ENCODE measurements around the gene NMT1. TPM values are rescaled to one million over a fixed set of nuclear protein-coding genes. Genes with fewer than 3 reads are reported as not detected.
A peak's percentile ranks its signal among the peaks of the same experiment; 100 is the strongest.

NMT1 gene
- total and polyA plus RNA-seq, 7 experiments from 2014 or later, result 37.5 to 136 (median 84.2) TPM

DNA sequence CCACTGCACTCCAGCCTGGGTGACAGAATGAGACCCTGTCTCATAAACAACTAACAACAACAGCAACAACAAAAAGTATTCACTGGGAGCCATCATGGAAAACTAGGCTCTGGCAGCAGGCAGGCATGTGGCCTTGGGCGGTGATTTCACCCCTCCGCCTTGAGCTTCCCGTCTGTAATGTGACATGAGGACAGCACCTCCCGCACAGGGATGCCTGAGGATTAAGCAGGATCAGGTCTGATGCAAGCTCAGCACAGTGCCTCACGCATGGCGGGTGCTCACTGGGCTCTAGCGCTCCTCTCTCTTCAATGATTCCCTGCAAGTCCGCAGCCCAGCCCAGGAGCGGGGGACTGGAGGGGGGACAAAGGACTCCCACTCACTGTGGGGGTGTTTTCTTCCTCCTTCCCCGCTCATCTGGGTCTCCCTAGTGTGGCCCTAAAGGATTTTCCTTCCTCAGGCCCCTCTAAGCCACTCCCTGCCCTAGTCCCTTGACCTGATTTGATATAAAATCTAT, 68.4 kb downstream of the NMT1 start:
- POLR2A ChIA-PET, result interaction anchor here (13.3 kb wide), 1 partner anchor 19 kb away, joined by 232 read pairs; the partner anchor contains the start of gene HEXIM1
- Mint-ChIP-seq H3K4me1 (peaks cover 2 to 6% (median 5%) of the 10 kb centered on the region in 7 donors), H3K36me3 (no peaks in the 10 kb centered on the region), H3K4me3 (no peak overlapping the region), H3K27me3 (peaks cover 0 to 10% (median 0%) of the 10 kb centered on the region in 5 donors), H3K9me3 (no peaks in the 10 kb centered on the region), H3K27ac (no peak overlapping the region)
- no peaks in the 10 kb centered on the region for H3K4me1 ChIP-seq (ENCODE audit: control insufficient read depth in 2 of 2, insufficient read depth in 2 of 2, low read length in 2 of 2)
- no peaks in the 10 kb centered on the region for H3K27me3 ChIP-seq (ENCODE audit: control insufficient read depth in 2 of 2, insufficient read depth in 2 of 2, low read length in 2 of 2)
- no peak overlapping the region for H3K27ac ChIP-seq (ENCODE audit: low read depth, low read length)
- DNase-seq, result no peak
- no peak for ATAC-seq
- H3K36me3 ChIP-seq (ENCODE audit: control insufficient read depth in 2 of 3, insufficient read depth in 3 of 3, low read length in 3 of 3), result peaks cover 0 to 7% (median 0%) of the 10 kb centered on the region in 3 experiments
- H3K4me3 ChIP-seq (ENCODE audit: low read length), result no peak overlapping the region
- CTCF ChIA-PET, result interaction anchor here (2.3 kb wide), 1 partner anchor 69 kb away, joined by 7 read pairs; no protein-coding TSS in a partner anchor
- intact Hi-C loops (cut with micrococcal nuclease), result no loop called here
- no peaks in the 10 kb centered on the region for H3K9me3 ChIP-seq (ENCODE audit: control insufficient read depth in 2 of 3, low read length in 3 of 3)

DNA sequence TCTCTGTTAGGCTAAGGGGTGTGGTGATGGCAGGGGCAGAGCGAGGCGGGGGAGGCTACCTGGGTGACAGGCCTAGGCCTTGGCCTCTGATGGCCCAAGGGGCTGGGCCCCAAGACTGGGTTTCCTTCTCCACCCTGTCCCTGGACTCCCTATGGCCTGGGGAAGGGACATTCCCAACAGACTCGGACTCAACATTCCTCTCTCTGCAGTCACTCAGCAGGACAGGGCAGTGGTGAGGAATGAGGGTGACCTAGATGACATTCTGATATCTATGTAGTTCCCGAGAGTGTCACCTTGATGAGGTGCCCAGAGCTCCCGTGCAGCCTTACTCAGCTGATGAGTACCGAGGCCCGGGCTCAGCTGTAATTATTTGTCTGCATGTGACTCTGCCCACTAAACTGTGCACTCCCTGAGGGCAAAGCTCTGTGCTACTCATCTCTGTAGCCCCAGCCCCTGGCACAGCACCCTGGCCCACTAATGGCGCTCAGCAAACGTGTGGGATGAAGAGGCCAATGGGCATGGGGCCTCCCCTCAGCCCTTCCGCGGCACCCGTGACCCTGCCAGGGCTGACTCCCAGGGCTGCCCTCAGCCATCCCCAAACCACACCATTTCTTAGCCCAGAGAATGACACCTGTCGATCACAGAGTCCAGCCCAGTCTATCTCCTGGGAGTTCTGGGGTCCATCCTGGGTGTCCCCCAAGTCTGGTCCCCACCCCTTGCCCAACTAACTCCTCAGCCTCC, 69.0 kb downstream of the NMT1 start:
- no peak for DNase-seq
- Histone ChIP-seq H3K36me3 (ENCODE audit: control insufficient read depth in 2 of 3, insufficient read depth in 3 of 3, low read length in 3 of 3) (peaks cover 0 to 7% (median 0%) of the 10 kb centered on the region in 3 experiments), H3K27ac (ENCODE audit: low read depth, low read length) (no peak overlapping the region), H3K9me3 (ENCODE audit: control insufficient read depth in 2 of 3, low read length in 3 of 3) (no peaks in the 10 kb centered on the region), H3K27me3 (ENCODE audit: control insufficient read depth in 2 of 2, insufficient read depth in 2 of 2, low read length in 2 of 2) (no peaks in the 10 kb centered on the region), H3K4me1 (ENCODE audit: control insufficient read depth in 2 of 2, insufficient read depth in 2 of 2, low read length in 2 of 2) (no peaks in the 10 kb centered on the region), H3K4me3 (ENCODE audit: low read length) (no peak overlapping the region)
- H3K36me3 Mint-ChIP-seq, result no peaks in the 10 kb centered on the region
- ATAC-seq, result no peak
- intact Hi-C loops (cut with micrococcal nuclease), result loop anchor here in 1 of 2 donors (5.0 kb wide), 1 partner anchor 353 kb away; no protein-coding TSS in a partner anchor
- no peaks in the 10 kb centered on the region for H3K9me3 Mint-ChIP-seq
- ChIA-PET POLR2A (interaction anchor here (13.3 kb wide), 1 partner anchor 18 kb away, joined by 232 read pairs; the partner anchor contains the start of gene HEXIM1), CTCF (interaction anchor here (2.3 kb wide), 1 partner anchor 68 kb away, joined by 7 read pairs; no protein-coding TSS in a partner anchor)
- H3K4me3 Mint-ChIP-seq, result peak overlapping the region in 4 of 10 donors; percentile 29 to 89 (median 52)
- peaks cover 0 to 10% (median 0%) of the 10 kb centered on the region in 5 donors for H3K27me3 Mint-ChIP-seq
- H3K27ac Mint-ChIP-seq, result peak overlapping the region in 1 of 9 donors; percentile 37
- peaks cover 4 to 7% (median 6%) of the 10 kb centered on the region in 7 donors for H3K4me1 Mint-ChIP-seq

- H3K4me3 ChIP-seq (ENCODE audit: low read length), result no peak overlapping the region
- H3K4me3 Mint-ChIP-seq, result peak overlapping the region; percentile 9 to 89 (median 58)
- DNase-seq (no peak), ATAC-seq (no peak)
- H3K27me3 Mint-ChIP-seq, result peaks cover 0 to 10% (median 0%) of the 10 kb centered on the region in 5 donors
- H3K27ac ChIP-seq (ENCODE audit: low read depth, low read length), result no peak overlapping the region
- no peaks in the 10 kb centered on the region for H3K36me3 Mint-ChIP-seq
- H3K9me3 Mint-ChIP-seq, result no peaks in the 10 kb centered on the region
- H3K4me1 ChIP-seq (ENCODE audit: control insufficient read depth in 2 of 2, insufficient read depth in 2 of 2, low read length in 2 of 2), result peaks cover 3 to 4% of the 10 kb centered on the region in 2 donors
- H3K36me3 ChIP-seq (ENCODE audit: control insufficient read depth in 2 of 3, insufficient read depth in 3 of 3, low read length in 3 of 3), result peaks cover 0 to 7% (median 0%) of the 10 kb centered on the region in 3 experiments
- no peaks in the 10 kb centered on the region for H3K9me3 ChIP-seq (ENCODE audit: control insufficient read depth in 2 of 3, low read length in 3 of 3)
- no peaks in the 10 kb centered on the region for H3K27me3 ChIP-seq (ENCODE audit: control insufficient read depth in 2 of 2, insufficient read depth in 2 of 2, low read length in 2 of 2)
- intact Hi-C loops (cut with micrococcal nuclease), result loop anchor here in 1 of 2 donors (5.0 kb wide), 1 partner anchor 354 kb away; no protein-coding TSS in a partner anchor
- peaks cover 6 to 16% (median 14%) of the 10 kb centered on the region in 7 donors for H3K4me1 Mint-ChIP-seq
- POLR2A ChIA-PET, result interaction anchor here (1.1 to 13.3 kb wide), 2 partner anchors 18 to 67 kb away, joined by 5 to 232 read pairs; partner anchors contain the start of gene HEXIM1
- CTCF ChIA-PET, result interaction anchor here (1.0 to 2.3 kb wide), 2 partner anchors 21 to 67 kb away, joined by 3 to 7 read pairs; no protein-coding TSS in a partner anchor
- H3K27ac Mint-ChIP-seq, result peak overlapping the region in 6 of 9 donors; percentile 9 to 76 (median 28)
These were observed 69.8 kb downstream of the NMT1 start for GRCh38 chr17:45130681-45131615.

DNA sequence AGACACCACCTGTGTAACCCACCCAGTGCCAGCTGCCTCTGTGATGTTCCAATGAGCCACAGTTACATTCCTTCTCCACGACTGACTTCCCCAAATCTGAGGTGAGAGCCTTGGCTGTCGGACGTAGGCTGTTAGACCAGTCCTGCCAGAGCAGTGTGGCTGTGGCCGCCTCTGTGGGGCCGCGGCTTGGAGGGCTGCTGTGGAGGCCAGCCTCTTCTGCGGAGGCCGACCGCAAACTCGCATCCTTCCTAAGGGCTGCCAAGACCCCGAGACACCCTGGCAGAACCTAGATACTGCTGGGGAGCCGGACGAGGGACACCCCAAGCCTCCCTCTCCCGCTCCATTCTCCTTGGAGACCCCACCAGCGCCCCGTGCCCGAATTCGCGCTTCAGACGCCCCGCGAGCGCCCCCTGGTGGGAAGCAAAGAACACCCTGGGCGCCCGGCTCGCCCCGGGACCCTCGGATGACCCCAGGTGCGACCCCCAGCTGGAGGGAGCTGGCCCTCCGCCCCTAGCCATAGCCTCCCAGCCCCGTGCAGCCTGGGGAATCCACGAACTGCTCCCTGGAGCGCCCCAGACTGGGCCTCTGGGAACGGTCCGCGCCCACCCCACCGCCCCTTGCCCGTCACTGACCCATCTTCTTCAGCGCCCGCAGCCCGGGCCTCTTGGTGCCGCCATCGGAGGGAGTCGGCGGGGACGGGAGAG, 70.7 kb downstream of the NMT1 start:
- Mint-ChIP-seq H3K27me3 (peaks cover 0 to 10% (median 0%) of the 10 kb centered on the region in 5 donors), H3K27ac (peak overlapping the region in 5 of 9 donors; percentile 18 to 76 (median 57)), H3K4me1 (peaks cover 9 to 24% (median 21%) of the 10 kb centered on the region in 7 donors), H3K36me3 (no peaks in the 10 kb centered on the region), H3K9me3 (no peaks in the 10 kb centered on the region), H3K4me3 (peak overlapping the region; percentile 49 to 89 (median 68))
- intact Hi-C loops (cut with micrococcal nuclease), result loop anchor here in 1 of 2 donors (5.0 kb wide), 1 partner anchor 354 kb away; no protein-coding TSS in a partner anchor
- peaks cover 12% of the 10 kb centered on the region in 2 donors for H3K4me1 ChIP-seq (ENCODE audit: control insufficient read depth in 2 of 2, insufficient read depth in 2 of 2, low read length in 2 of 2)
- no peaks in the 10 kb centered on the region for H3K9me3 ChIP-seq (ENCODE audit: control insufficient read depth in 2 of 3, low read length in 3 of 3)
- H3K4me3 ChIP-seq (ENCODE audit: low read length), result peak overlapping the region; percentile 60
- H3K27me3 ChIP-seq (ENCODE audit: control insufficient read depth in 2 of 2, insufficient read depth in 2 of 2, low read length in 2 of 2), result no peaks in the 10 kb centered on the region
- peak overlapping the region; percentile 95 for H3K27ac ChIP-seq (ENCODE audit: low read depth, low read length)
- CTCF ChIA-PET, result interaction anchor here (0.7 to 2.3 kb wide), 4 partner anchors 17 to 302 kb away, joined by 3 to 9 read pairs (median 5); partner anchors contain the start of gene HEXIM1
- ATAC-seq (no peak), DNase-seq (peak in 8 of 9 donors; percentile 31 to 72 (median 41))
- H3K36me3 ChIP-seq (ENCODE audit: control insufficient read depth in 2 of 3, insufficient read depth in 3 of 3, low read length in 3 of 3), result peaks cover 0 to 7% (median 0%) of the 10 kb centered on the region in 3 experiments
- POLR2A ChIA-PET, result interaction anchor here (1.1 to 13.3 kb wide), 2 partner anchors 17 to 66 kb away, joined by 5 to 232 read pairs; partner anchors contain the start of gene HEXIM1

DNA sequence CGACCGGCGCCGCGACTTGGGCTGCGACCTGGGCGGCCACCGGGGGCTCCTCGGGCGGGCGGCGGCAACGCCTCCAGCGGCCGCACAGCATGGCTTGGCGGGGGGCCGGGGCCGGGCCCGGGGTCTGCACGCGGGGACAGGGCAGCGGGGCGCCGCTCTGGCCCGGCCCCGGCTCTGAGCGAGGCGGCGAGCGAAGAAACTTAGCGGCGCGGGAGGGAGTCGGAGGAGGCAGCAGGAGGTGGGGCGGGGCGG, 71.1 kb downstream of the NMT1 start, which contains the start of gene PLCD3:
PLCD3 (minus strand) TSS at position 196 of the 252 bp plus-strand sequence; CDS start at position 91, 105 bp downstream.
- ATAC-seq (no peak), DNase-seq (no peak)
- peak within 1 kb of the TSS; percentile 21 to 94 (median 90) for H3K27ac Mint-ChIP-seq
- H3K36me3 Mint-ChIP-seq, result no peaks in the 10 kb centered on the region
- H3K4me1 Mint-ChIP-seq, result peaks cover 9 to 25% (median 21%) of the 10 kb centered on the region in 7 donors
- H3K9me3 Mint-ChIP-seq, result no peaks in the 10 kb centered on the region
- Histone ChIP-seq H3K9me3 (ENCODE audit: control insufficient read depth in 2 of 3, low read length in 3 of 3) (no peaks in the 10 kb centered on the region), H3K4me3 (ENCODE audit: low read length) (peak within 1 kb of the TSS; percentile 90), H3K27me3 (ENCODE audit: control insufficient read depth in 2 of 2, insufficient read depth in 2 of 2, low read length in 2 of 2) (no peaks in the 10 kb centered on the region), H3K36me3 (ENCODE audit: control insufficient read depth in 2 of 3, insufficient read depth in 3 of 3, low read length in 3 of 3) (peaks cover 0 to 7% (median 0%) of the 10 kb centered on the region in 3 experiments), H3K27ac (ENCODE audit: low read depth, low read length) (peak within 1 kb of the TSS; percentile 95), H3K4me1 (ENCODE audit: control insufficient read depth in 2 of 2, insufficient read depth in 2 of 2, low read length in 2 of 2) (peaks cover 12% of the 10 kb centered on the region in 2 donors)
- POLR2A ChIA-PET, result interaction anchor here (0.7 to 13.3 kb wide), 2 partner anchors 16 to 51 kb away, joined by 3 to 232 read pairs; partner anchors contain the start of gene HEXIM1
- CTCF ChIA-PET, result interaction anchor here (0.6 to 1.5 kb wide), 3 partner anchors 17 to 301 kb away, joined by 3 to 9 read pairs (median 3); partner anchors contain the start of gene HEXIM1
- intact Hi-C loops (cut with micrococcal nuclease), result loop anchor here in 1 of 2 donors (5.0 kb wide), 1 partner anchor 355 kb away; no protein-coding TSS in a partner anchor
- peaks cover 0 to 10% (median 0%) of the 10 kb centered on the region in 5 donors for H3K27me3 Mint-ChIP-seq
- H3K4me3 Mint-ChIP-seq, result peak within 1 kb of the TSS; percentile 89 to 94 (median 91)

All from naive thymus-derived CD4-positive, alpha-beta T cell (primary cell).